HepG2 (cell line): ENCODE measurements around the gene ANKRD65.
"Not testable (repeated sequence)": the region's sequence is repeated elsewhere in the genome, so short reads cannot be mapped to it uniquely, and the experiment has no call there.

Source experiments
- ATF1 ChIP-seq: IDR thresholded peaks from 2 replicates; pipeline ENCODE4 v1.6.1; 2016; ENCODE audit warnings: mild to moderate bottlenecking, control low read depth
- CCAR2 ChIP-seq: fragments of 200-400 bp; formaldehyde crosslinking; optimal IDR thresholded peaks from 2 replicates; pipeline ENCODE3; 2018; ENCODE audit warnings: low read depth, mild to moderate bottlenecking, low read length, moderate library complexity
- KDM5B ChIP-seq: sonication (generic); formaldehyde crosslinking; IDR thresholded peaks from 2 replicates; pipeline ENCODE4 v1.4.0; 2020; ENCODE audit warnings: missing genetic modification reagents, mild to moderate bottlenecking, borderline replicate concordance
- MYC ChIP-seq: sonication (generic); formaldehyde crosslinking; IDR thresholded peaks from 2 replicates; pipeline ENCODE4 v1.9.0; 2021; ENCODE audit warnings: missing genetic modification reagents, borderline replicate concordance
- POLR2AphosphoS5 ChIP-seq: IDR thresholded peaks from 2 replicates; pipeline ENCODE4 v1.6.1; 2012; ENCODE audit warnings: low read depth, low read length
- TBP ChIP-seq: sonication (generic); formaldehyde crosslinking; IDR thresholded peaks from 2 replicates; pipeline ENCODE4 v1.5.0; 2020; ENCODE audit warnings: missing genetic modification reagents
- ZBTB38 ChIP-seq: sonication (generic); formaldehyde crosslinking; IDR thresholded peaks from 2 replicates; pipeline ENCODE4 v1.5.1; 2020; ENCODE audit warnings: mild to moderate bottlenecking, missing genetic modification reagents
- TF ChIP-seq, protein P1 (sequence below): sonication (generic); formaldehyde crosslinking; IDR thresholded peaks from 2 replicates; pipeline ENCODE4 v1.8.0; 2022; ENCODE audit warnings: missing genetic modification reagents, low read depth, mild to moderate bottlenecking, borderline replicate concordance
- TF ChIP-seq, protein P2 (sequence below): sonication (generic); formaldehyde crosslinking; IDR thresholded peaks from 2 replicates; pipeline ENCODE4 v1.5.0; 2020; ENCODE audit warnings: missing genetic modification reagents
- TF ChIP-seq, protein P3 (sequence below): sonication (generic); formaldehyde crosslinking; conservative IDR thresholded peaks from 2 replicates; pipeline ENCODE4 v1.4.0; 2020; ENCODE audit warnings: missing genetic modification reagents
- TF ChIP-seq, protein P4 (sequence below): sonication (generic); formaldehyde crosslinking; IDR thresholded peaks from 2 replicates; pipeline ENCODE4 v1.8.0; 2023; ENCODE audit warnings: mild to moderate bottlenecking, missing genetic modification reagents
- TF ChIP-seq, protein P5 (sequence below): sonication (generic); formaldehyde crosslinking; IDR thresholded peaks from 2 replicates; pipeline ENCODE4 v1.5.0; 2020; ENCODE audit warnings: mild to moderate bottlenecking, missing genetic modification reagents
- TF ChIP-seq, protein P6 (sequence below): sonication (generic); formaldehyde crosslinking; IDR thresholded peaks from 2 replicates; pipeline ENCODE4 v1.8.0; 2022; ENCODE audit warnings: missing genetic modification reagents, mild to moderate bottlenecking, borderline replicate concordance

DNA sequence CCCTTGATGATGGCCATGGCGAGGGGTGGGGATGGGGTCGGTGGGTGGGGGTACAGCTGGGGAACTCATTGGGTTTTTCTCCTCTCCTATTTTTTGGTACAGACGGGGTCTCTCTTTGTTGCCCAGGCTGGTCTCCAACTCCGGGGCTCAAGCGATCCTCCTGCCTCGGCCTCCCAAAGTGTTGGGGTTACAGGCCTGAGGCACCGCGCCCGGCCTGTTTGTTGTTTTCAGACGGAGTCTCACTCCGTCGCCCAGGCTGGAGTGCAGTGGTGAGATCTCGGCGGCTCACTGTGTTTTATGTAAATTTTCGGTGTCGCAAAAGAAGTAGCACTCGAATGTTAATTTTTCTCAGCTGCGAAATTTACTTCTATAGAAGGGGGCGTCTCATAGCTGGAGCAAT, 25.6 kb upstream of the ANKRD65 start:
- TF ChIP-seq, protein P1, sequence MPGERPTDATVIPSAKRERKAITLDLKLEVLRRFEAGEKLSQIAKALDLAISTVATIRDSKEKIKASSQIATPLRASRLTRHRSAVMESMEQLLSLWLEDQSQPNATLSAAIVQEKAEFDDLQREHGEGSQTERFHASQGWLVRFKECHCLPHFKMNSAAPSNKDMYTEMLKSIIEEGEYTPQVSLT (CRISPR knock-in tag): not testable (repeated sequence)
- TF ChIP-seq, protein P2, sequence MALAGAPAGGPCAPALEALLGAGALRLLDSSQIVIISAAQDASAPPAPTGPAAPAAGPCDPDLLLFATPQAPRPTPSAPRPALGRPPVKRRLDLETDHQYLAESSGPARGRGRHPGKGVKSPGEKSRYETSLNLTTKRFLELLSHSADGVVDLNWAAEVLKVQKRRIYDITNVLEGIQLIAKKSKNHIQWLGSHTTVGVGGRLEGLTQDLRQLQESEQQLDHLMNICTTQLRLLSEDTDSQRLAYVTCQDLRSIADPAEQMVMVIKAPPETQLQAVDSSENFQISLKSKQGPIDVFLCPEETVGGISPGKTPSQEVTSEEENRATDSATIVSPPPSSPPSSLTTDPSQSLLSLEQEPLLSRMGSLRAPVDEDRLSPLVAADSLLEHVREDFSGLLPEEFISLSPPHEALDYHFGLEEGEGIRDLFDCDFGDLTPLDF: not testable (repeated sequence)
- TF ChIP-seq, protein P3, sequence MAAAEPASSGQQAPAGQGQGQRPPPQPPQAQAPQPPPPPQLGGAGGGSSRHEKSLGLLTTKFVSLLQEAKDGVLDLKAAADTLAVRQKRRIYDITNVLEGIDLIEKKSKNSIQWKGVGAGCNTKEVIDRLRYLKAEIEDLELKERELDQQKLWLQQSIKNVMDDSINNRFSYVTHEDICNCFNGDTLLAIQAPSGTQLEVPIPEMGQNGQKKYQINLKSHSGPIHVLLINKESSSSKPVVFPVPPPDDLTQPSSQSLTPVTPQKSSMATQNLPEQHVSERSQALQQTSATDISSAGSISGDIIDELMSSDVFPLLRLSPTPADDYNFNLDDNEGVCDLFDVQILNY (CRISPR knock-in tag): not testable (repeated sequence)
- not testable (repeated sequence) for TF ChIP-seq ATF1; POLR2AphosphoS5; CCAR2; TBP (CRISPR knock-in tag); MYC (CRISPR knock-in tag); KDM5B (CRISPR knock-in tag); ZBTB38 (CRISPR knock-in tag)
- TF ChIP-seq, protein P4, sequence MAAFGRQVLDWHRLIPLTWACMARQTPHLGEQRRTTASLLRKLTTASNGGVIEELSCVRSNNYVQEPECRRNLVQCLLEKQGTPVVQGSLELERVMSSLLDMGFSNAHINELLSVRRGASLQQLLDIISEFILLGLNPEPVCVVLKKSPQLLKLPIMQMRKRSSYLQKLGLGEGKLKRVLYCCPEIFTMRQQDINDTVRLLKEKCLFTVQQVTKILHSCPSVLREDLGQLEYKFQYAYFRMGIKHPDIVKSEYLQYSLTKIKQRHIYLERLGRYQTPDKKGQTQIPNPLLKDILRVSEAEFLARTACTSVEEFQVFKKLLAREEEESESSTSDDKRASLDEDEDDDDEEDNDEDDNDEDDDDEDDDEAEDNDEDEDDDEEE (CRISPR knock-in tag): not testable (repeated sequence)
- TF ChIP-seq, protein P5, sequence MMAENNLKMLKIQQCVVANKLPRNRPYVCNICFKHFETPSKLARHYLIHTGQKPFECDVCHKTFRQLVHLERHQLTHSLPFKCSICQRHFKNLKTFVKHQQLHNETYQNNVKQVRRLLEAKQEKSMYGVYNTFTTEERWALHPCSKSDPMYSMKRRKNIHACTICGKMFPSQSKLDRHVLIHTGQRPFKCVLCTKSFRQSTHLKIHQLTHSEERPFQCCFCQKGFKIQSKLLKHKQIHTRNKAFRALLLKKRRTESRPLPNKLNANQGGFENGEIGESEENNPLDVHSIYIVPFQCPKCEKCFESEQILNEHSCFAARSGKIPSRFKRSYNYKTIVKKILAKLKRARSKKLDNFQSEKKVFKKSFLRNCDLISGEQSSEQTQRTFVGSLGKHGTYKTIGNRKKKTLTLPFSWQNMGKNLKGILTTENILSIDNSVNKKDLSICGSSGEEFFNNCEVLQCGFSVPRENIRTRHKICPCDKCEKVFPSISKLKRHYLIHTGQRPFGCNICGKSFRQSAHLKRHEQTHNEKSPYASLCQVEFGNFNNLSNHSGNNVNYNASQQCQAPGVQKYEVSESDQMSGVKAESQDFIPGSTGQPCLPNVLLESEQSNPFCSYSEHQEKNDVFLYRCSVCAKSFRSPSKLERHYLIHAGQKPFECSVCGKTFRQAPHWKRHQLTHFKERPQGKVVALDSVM (CRISPR knock-in tag): not testable (repeated sequence)
- TF ChIP-seq, protein P6, sequence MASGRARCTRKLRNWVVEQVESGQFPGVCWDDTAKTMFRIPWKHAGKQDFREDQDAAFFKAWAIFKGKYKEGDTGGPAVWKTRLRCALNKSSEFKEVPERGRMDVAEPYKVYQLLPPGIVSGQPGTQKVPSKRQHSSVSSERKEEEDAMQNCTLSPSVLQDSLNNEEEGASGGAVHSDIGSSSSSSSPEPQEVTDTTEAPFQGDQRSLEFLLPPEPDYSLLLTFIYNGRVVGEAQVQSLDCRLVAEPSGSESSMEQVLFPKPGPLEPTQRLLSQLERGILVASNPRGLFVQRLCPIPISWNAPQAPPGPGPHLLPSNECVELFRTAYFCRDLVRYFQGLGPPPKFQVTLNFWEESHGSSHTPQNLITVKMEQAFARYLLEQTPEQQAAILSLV: not testable (repeated sequence)
